Measurements from ENCODE around the gene INTS1.

The INTS1 gene

GRCh38 chr7:1449951-1450350, 54.2 kb downstream of the INTS1 start:
- H2AFZ ChIP-seq, result no peak overlapping the region
- no peaks in the 10 kb centered on the region for H3K9me3 ChIP-seq (ENCODE audit: control insufficient read depth, low read length)
- no peak overlapping the region for H3K4me3 ChIP-seq (ENCODE audit: low read depth, low read length)
- no peak overlapping the region for H3K9ac ChIP-seq
- TF ChIP-seq, protein P1, sequence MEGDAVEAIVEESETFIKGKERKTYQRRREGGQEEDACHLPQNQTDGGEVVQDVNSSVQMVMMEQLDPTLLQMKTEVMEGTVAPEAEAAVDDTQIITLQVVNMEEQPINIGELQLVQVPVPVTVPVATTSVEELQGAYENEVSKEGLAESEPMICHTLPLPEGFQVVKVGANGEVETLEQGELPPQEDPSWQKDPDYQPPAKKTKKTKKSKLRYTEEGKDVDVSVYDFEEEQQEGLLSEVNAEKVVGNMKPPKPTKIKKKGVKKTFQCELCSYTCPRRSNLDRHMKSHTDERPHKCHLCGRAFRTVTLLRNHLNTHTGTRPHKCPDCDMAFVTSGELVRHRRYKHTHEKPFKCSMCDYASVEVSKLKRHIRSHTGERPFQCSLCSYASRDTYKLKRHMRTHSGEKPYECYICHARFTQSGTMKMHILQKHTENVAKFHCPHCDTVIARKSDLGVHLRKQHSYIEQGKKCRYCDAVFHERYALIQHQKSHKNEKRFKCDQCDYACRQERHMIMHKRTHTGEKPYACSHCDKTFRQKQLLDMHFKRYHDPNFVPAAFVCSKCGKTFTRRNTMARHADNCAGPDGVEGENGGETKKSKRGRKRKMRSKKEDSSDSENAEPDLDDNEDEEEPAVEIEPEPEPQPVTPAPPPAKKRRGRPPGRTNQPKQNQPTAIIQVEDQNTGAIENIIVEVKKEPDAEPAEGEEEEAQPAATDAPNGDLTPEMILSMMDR (IDR thresholded peaks at IDR 0.05), result no peak
- H3K27me3 ChIP-seq (ENCODE audit: control insufficient read depth, insufficient read depth, low read length), result no peaks in the 10 kb centered on the region
- no peaks in the 10 kb centered on the region for H3K79me2 ChIP-seq
- no peaks in the 10 kb centered on the region for H3K36me3 ChIP-seq (ENCODE audit: control insufficient read depth, insufficient read depth, low read length)
- H3K4me2 ChIP-seq (ENCODE audit: low read length), result no peak overlapping the region
- peaks cover 1% of the 10 kb centered on the region for H3K4me1 ChIP-seq
- H3K27ac ChIP-seq, result no peak overlapping the region

GRCh38 chr7:1449501-1449900, 54.7 kb downstream of the INTS1 start:
- Histone ChIP-seq H3K4me3 (ENCODE audit: low read depth, low read length) (no peak overlapping the region), H3K27ac (no peak overlapping the region), H3K9me3 (ENCODE audit: control insufficient read depth, low read length) (no peaks in the 10 kb centered on the region), H3K4me1 (no peaks in the 10 kb centered on the region), H3K9ac (no peak overlapping the region), H3K36me3 (ENCODE audit: control insufficient read depth, insufficient read depth, low read length) (no peaks in the 10 kb centered on the region), H3K27me3 (ENCODE audit: control insufficient read depth, insufficient read depth, low read length) (no peaks in the 10 kb centered on the region), H3K4me2 (ENCODE audit: low read length) (no peak overlapping the region), H3K79me2 (no peaks in the 10 kb centered on the region), H2AFZ (no peak overlapping the region)
- TF ChIP-seq, protein P1 (IDR thresholded peaks at IDR 0.05), result no peak

- no peak overlapping the region for H3K27ac ChIP-seq
- H2AFZ ChIP-seq, result no peak overlapping the region
- H3K79me2 ChIP-seq, result no peaks in the 10 kb centered on the region
- TF ChIP-seq, protein P1 (IDR thresholded peaks at IDR 0.05), result no peak
- H3K36me3 ChIP-seq (ENCODE audit: control insufficient read depth, insufficient read depth, low read length), result no peaks in the 10 kb centered on the region
- no peak overlapping the region for H3K9ac ChIP-seq
- H3K27me3 ChIP-seq (ENCODE audit: control insufficient read depth, insufficient read depth, low read length), result no peaks in the 10 kb centered on the region
- no peak overlapping the region for H3K4me3 ChIP-seq (ENCODE audit: low read depth, low read length)
- no peaks in the 10 kb centered on the region for H3K9me3 ChIP-seq (ENCODE audit: control insufficient read depth, low read length)
- H3K4me2 ChIP-seq (ENCODE audit: low read length), result no peak overlapping the region
- H3K4me1 ChIP-seq, result no peaks in the 10 kb centered on the region
Observed at GRCh38 chr7:1448958-1449357, 55.2 kb downstream of the INTS1 start.

DNA sequence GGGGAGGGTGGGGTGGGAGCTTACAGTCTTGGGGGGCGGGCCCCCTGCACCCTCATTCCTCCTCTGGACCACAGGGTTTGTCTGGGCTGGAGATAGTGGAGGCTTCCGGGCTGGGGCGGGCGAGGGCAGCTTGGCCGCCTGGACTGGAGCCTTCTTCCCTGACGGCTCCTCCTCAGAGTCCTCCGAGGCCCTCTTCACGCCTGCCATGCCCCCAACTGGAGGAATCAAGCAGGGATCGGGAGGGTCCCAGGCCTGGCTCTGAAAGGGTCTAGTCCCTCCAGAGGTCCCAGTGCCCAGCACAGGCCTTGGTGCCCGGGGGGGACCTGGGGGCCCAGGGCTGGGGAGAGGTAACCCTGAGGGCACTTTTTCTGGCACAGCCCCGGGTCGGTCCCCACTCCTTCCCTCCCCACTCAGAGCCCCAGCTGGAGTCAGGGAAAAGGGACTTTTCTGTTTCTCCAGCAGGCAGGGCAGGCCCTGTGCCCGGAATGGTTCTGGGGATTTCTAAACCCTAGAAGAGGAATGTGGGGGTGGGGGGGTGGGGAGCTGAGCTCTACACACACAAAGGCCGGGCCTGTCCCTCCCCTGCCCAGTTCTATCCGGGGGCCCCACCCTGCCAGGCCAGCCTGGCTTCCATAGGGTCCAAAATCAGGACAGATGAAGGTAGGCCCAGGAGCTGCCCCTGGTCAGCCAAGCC, 56.5 kb downstream of the INTS1 start:
- H3K79me2 ChIP-seq, result no peaks in the 10 kb centered on the region

More for the DNA sequence above, 56.5 kb downstream of the INTS1 start:
- H3K27ac ChIP-seq, result no peak overlapping the region
- no peaks in the 10 kb centered on the region for H3K36me3 ChIP-seq (ENCODE audit: control insufficient read depth, insufficient read depth, low read length)
- no peaks in the 10 kb centered on the region for H3K27me3 ChIP-seq (ENCODE audit: control insufficient read depth, insufficient read depth, low read length)
- H3K9ac ChIP-seq, result no peak overlapping the region
- no peak overlapping the region for H2AFZ ChIP-seq
- TF ChIP-seq, protein P1 (IDR thresholded peaks at IDR 0.05), result no peak
- no peak overlapping the region for H3K4me3 ChIP-seq (ENCODE audit: low read depth, low read length)
- H3K4me1 ChIP-seq, result no peaks in the 10 kb centered on the region
- no peaks in the 10 kb centered on the region for H3K9me3 ChIP-seq (ENCODE audit: control insufficient read depth, low read length)
- H3K4me2 ChIP-seq (ENCODE audit: low read length), result no peak overlapping the region

Data from parathyroid adenoma (tissue), 2 donors.